ENCODE data around the gene MYRIP. TPM values are rescaled to one million over a fixed set of nuclear protein-coding genes. Genes with fewer than 3 reads are reported as not detected.

Gene MYRIP
- total and polyA plus RNA-seq, 4 donors: 0.98 to 11.7 (median 6.8) TPM

- Histone ChIP-seq H3K9ac (ENCODE audit: low read depth in 1 of 2, low read length in 2 of 2) (no peak overlapping the region), H3K4me3 (ENCODE audit: low read depth in 1 of 3, low read length in 3 of 3) (no peak overlapping the region), H3K36me3 (ENCODE audit: control insufficient read depth in 4 of 4, insufficient read depth in 3 of 4, low read depth in 1 of 4, low read length in 3 of 4) (peaks cover 0 to 8% (median 3%) of the 10 kb centered on the region in 4 donors), H3K9me3 (ENCODE audit: control insufficient read depth in 4 of 4, low read length in 3 of 4) (no peaks in the 10 kb centered on the region), H3K4me1 (ENCODE audit: control insufficient read depth in 4 of 4, insufficient read depth in 4 of 4, low read length in 3 of 4) (no peaks in the 10 kb centered on the region), H3K27ac (ENCODE audit: low read depth in 1 of 2, low read length in 2 of 2) (no peak overlapping the region), H3K27me3 (ENCODE audit: control insufficient read depth in 4 of 4, insufficient read depth in 4 of 4, low read length in 3 of 4) (no peaks in the 10 kb centered on the region)
- no peak for TF ChIP-seq HNF4G (IDR thresholded peaks at IDR 0.05)
- no peak for TF ChIP-seq RAD21 (IDR thresholded peaks at IDR 0.05)
- TF ChIP-seq RXRA (IDR thresholded peaks at IDR 0.05): no peak
- TF ChIP-seq ATF3 (IDR thresholded peaks at IDR 0.05): no peak
- no peak for DNase-seq (ENCODE audit: low spot score)
- WGBS: 42% methylated on average over 1 of the region's 1 CpG
Measured at GRCh38 chr3:40243056-40243455, 433.6 kb downstream of the MYRIP start.

GRCh38 chr3:40247714-40248454 lies 438.5 kb downstream of the MYRIP start:
- H3K4me3 ChIP-seq (ENCODE audit: low read depth in 1 of 3, low read length in 3 of 3): no peak overlapping the region
- H3K4me1 ChIP-seq (ENCODE audit: control insufficient read depth in 4 of 4, insufficient read depth in 4 of 4, low read length in 3 of 4): no peaks in the 10 kb centered on the region
- peaks cover 3 to 12% (median 9%) of the 10 kb centered on the region in 4 donors for H3K36me3 ChIP-seq (ENCODE audit: control insufficient read depth in 4 of 4, insufficient read depth in 3 of 4, low read depth in 1 of 4, low read length in 3 of 4)
- TF ChIP-seq FOXA2 (IDR thresholded peaks at IDR 0.05) (no peak), RXRA (IDR thresholded peaks at IDR 0.05) (no peak), YY1 (IDR thresholded peaks at IDR 0.05) (no peak), HNF4G (IDR thresholded peaks at IDR 0.05) (no peak), CTCF (IDR thresholded peaks at IDR 0.05; ENCODE audit: low read depth, low read length, missing input control) (no peak), ZBTB33 (IDR thresholded peaks at IDR 0.05) (no peak), REST (IDR thresholded peaks at IDR 0.05) (no peak)
- 97% methylated on average over 6 of the region's 6 CpGs for WGBS
- H3K9ac ChIP-seq (ENCODE audit: low read depth in 1 of 2, low read length in 2 of 2): no peak overlapping the region
- H3K27ac ChIP-seq (ENCODE audit: low read depth in 1 of 2, low read length in 2 of 2): no peak overlapping the region
- H3K27me3 ChIP-seq (ENCODE audit: control insufficient read depth in 4 of 4, insufficient read depth in 4 of 4, low read length in 3 of 4): no peaks in the 10 kb centered on the region
- DNase-seq (ENCODE audit: low spot score): no peak
- H3K9me3 ChIP-seq (ENCODE audit: control insufficient read depth in 4 of 4, low read length in 3 of 4): no peaks in the 10 kb centered on the region

All from liver (tissue), 9 donors.